Activated CD8-positive, alpha-beta memory T cell treated with anti-CD3 and anti-CD28 coated beads for 48 hours (primary cell): ENCODE measurements around the gene EFS.
"Not testable (repeated sequence)": the region's sequence is repeated elsewhere in the genome, so short reads cannot be mapped to it uniquely, and the experiment has no call there.

Experiments used
- DNase-seq, 3 experiments: peaks; one replicate each; pipeline ENCODE4 v3.0.0-alpha.2; 2020; ENCODE audit warnings: low read depth in 2 of 3, low spot score in 2 of 3

Gene EFS

GRCh38 chr14:23365036-23365731, at the start of gene EFS:
Gene EFS, minus strand, starts transcription at chr14:23365172. Its CDS starts 147 bp downstream, at chr14:23365025.
- no peak for DNase-seq

GRCh38 chr14:23414254-23414653, 49.3 kb upstream of the EFS start:
- DNase-seq: no peak

- DNase-seq: no peak
Observed at GRCh38 chr14:23413681-23414080, 48.7 kb upstream of the EFS start.

- no peak for DNase-seq
Observed at GRCh38 chr14:23411563-23412525, 46.9 kb upstream of the EFS start.

- DNase-seq: no peak
Observed at GRCh38 chr14:23409966-23410635, 45.1 kb upstream of the EFS start.

GRCh38 chr14:23409475-23409874, 44.5 kb upstream of the EFS start:
- DNase-seq: no peak

GRCh38 chr14:23408307-23408630, 43.3 kb upstream of the EFS start:
- no peak for DNase-seq

GRCh38 chr14:23407516-23408306, 42.7 kb upstream of the EFS start, which contains the start of gene MYH6:
Gene MYH6, minus strand, starts transcription at chr14:23408273. Its CDS starts 1,050 bp downstream, at chr14:23407223.
- no peak for DNase-seq

- DNase-seq: no peak
Observed at GRCh38 chr14:23406725-23407355, 41.9 kb upstream of the EFS start.

- no peak for DNase-seq
Observed at GRCh38 chr14:23406244-23406643, 41.3 kb upstream of the EFS start.

GRCh38 chr14:23405516-23406025, 40.6 kb upstream of the EFS start:
- DNase-seq: no peak

- DNase-seq: no peak
Observed at GRCh38 chr14:23405096-23405495, 40.1 kb upstream of the EFS start.

- no peak for DNase-seq
Observed at GRCh38 chr14:23404331-23404900, 39.4 kb upstream of the EFS start.

- no peak for DNase-seq
Observed at GRCh38 chr14:23403908-23404307, 38.9 kb upstream of the EFS start.

GRCh38 chr14:23403139-23403438, 38.1 kb upstream of the EFS start:
- no peak for DNase-seq

GRCh38 chr14:23402296-23403138, 37.5 kb upstream of the EFS start:
- no peak for DNase-seq

GRCh38 chr14:23401291-23401690, 36.3 kb upstream of the EFS start:
- no peak for DNase-seq

- not testable (repeated sequence) for DNase-seq
Observed at GRCh38 chr14:23400496-23401149, 35.7 kb upstream of the EFS start.

GRCh38 chr14:23399591-23399990, 34.6 kb upstream of the EFS start:
- DNase-seq: no peak
